CD4-positive, alpha-beta T cell (primary cell): Measurements from ENCODE around the gene SPINK1. TPM values are rescaled to one million over a fixed set of nuclear protein-coding genes. Genes with fewer than 3 reads are reported as not detected.
"Not testable (repeated sequence)": the region's sequence is repeated elsewhere in the genome, so short reads cannot be mapped to it uniquely, and the experiment has no call there.

ENCODE experiments used
- ATAC-seq: fragments of 200-7000 bp; cut with Tn5 transposase; one replicate; pipeline ENCODE4 v1.10.0; 2022; ENCODE audit warnings: mild to moderate bottlenecking; ENCODE audit not compliant: poor library complexity
- CTCF ChIA-PET: fragments of 350-600 bp; sonication (Branson Sonifier 250); formaldehyde crosslinking; loops from one replicate; lab custom pipeline; 2021; ENCODE audit warnings: antibody characterized with exemption, inconsistent platforms; lab: Charles Lee
- POLR2A ChIA-PET: fragments of 350-600 bp; sonication (Branson Sonifier 250); formaldehyde crosslinking; loops from one replicate; lab custom pipeline; 2021; ENCODE audit warnings: antibody characterized with exemption, inconsistent platforms; lab: Charles Lee
- DNase-seq, 14 experiments: peaks; one replicate each; pipeline ENCODE4 v3.0.0-alpha.2; 2013 to 2020; ENCODE audit warnings: mixed read lengths in 2 of 14
- H3K27ac ChIP-seq, 2 donors: one replicate each; pipeline versions ENCODE4 v1.5.1 to v1.7.0; 2013; ENCODE audit warnings: low read length in 2 of 2, low read depth in 1 of 2, mild to moderate bottlenecking in 1 of 2
- H3K27me3 ChIP-seq, 2 experiments: 1 replicate in 1 of 2; 2 replicates in 1 of 2; pipeline versions ENCODE4 v1.6.1 to v1.7.0; 2013; ENCODE audit warnings: low read length in 2 of 2, control low read depth in 1 of 2, mild to moderate bottlenecking in 1 of 2, moderate library complexity in 1 of 2; ENCODE audit not compliant: insufficient read depth in 2 of 2, control insufficient read depth in 1 of 2
- H3K36me3 ChIP-seq: one replicate; pipeline ENCODE4 v1.6.1; 2013; ENCODE audit warnings: low read length, control low read depth; ENCODE audit not compliant: insufficient read depth
- H3K4me1 ChIP-seq: one replicate; pipeline ENCODE4 v1.6.1; 2013; ENCODE audit warnings: low read length, control low read depth; ENCODE audit not compliant: insufficient read depth
- H3K4me3 ChIP-seq: one replicate; pipeline ENCODE4 v1.5.1; 2013; ENCODE audit warnings: mild to moderate bottlenecking, low read length, moderate library complexity
- H3K9me3 ChIP-seq, 2 experiments: 1 replicate in 1 of 2; 2 replicates in 1 of 2; pipeline versions ENCODE4 v1.6.1 to v1.7.0; 2013; ENCODE audit warnings: low read length in 2 of 2, mild to moderate bottlenecking in 2 of 2, control low read depth in 1 of 2, moderate library complexity in 1 of 2; ENCODE audit not compliant: control insufficient read depth in 1 of 2, insufficient read depth in 1 of 2
- H3K27ac Mint-ChIP-seq: one replicate; pipeline ENCODE4 v1.8.0; 2020; ENCODE audit warnings: mixed read lengths
- H3K27me3 Mint-ChIP-seq: one replicate; pipeline ENCODE4 v1.8.0; 2021; ENCODE audit warnings: mixed read lengths
- H3K36me3 Mint-ChIP-seq: one replicate; pipeline ENCODE4 v1.8.0; 2021; ENCODE audit warnings: low read depth, mixed read lengths
- H3K4me1 Mint-ChIP-seq: one replicate; pipeline ENCODE4 v1.8.0; 2021; ENCODE audit warnings: low read depth, mixed read lengths
- H3K4me3 Mint-ChIP-seq: one replicate; pipeline ENCODE4 v1.8.0; 2020; ENCODE audit warnings: mild to moderate bottlenecking, mixed read lengths
- H3K9me3 Mint-ChIP-seq: one replicate; pipeline ENCODE4 v1.8.0; 2020; ENCODE audit warnings: mixed read lengths
- CTCF ChIP-seq: fragments of 200-600 bp; IDR thresholded peaks from one replicate; pipeline ENCODE4 v1.8.0; 2022; ENCODE audit warnings: antibody characterized with exemption, mild to moderate bottlenecking
- intact Hi-C, 2 experiments: fragments of 100-400 bp; cut with DNase I in 1 of 2; cut with micrococcal nuclease in 1 of 2; formaldehyde crosslinking; loops; one replicate each; pipeline versions ENCODE4 v1.15.1 to v1.9.0; 2023 to 2025; cut with DNase I, micrococcal nuclease
- total RNA-seq, 174 experiments: library from RNA in 2 of 174; stranded (reverse) in 2 of 174; gene quantifications; one replicate each; pipeline ENCODE4 v1.2.3 and lab custom pipeline; 2021 to 2026

Gene SPINK1
- total RNA-seq, 2 experiments from 2014 or later = not detected

GRCh38 chr5:147835386-147835798, 3.9 kb upstream of the SPINK1 start:
- ATAC-seq = no peak
- H3K36me3 Mint-ChIP-seq = no peaks in the 10 kb centered on the region
- peaks cover 0 to 3% of the 10 kb centered on the region in 2 experiments for H3K27me3 ChIP-seq
- intact Hi-C loops = no loop called here
- no peaks in the 10 kb centered on the region for H3K4me1 Mint-ChIP-seq
- no peak overlapping the region for H3K27ac Mint-ChIP-seq
- H3K4me3 ChIP-seq = no peak overlapping the region
- TF ChIP-seq CTCF = no peak
- H3K27me3 Mint-ChIP-seq = no peaks in the 10 kb centered on the region
- no peaks in the 10 kb centered on the region for H3K9me3 Mint-ChIP-seq
- no peak overlapping the region for H3K27ac ChIP-seq
- POLR2A ChIA-PET = no interaction called here
- no peaks in the 10 kb centered on the region for H3K36me3 ChIP-seq
- no peaks in the 10 kb centered on the region for H3K9me3 ChIP-seq
- H3K4me1 ChIP-seq = no peaks in the 10 kb centered on the region
- no peak for DNase-seq
- no peak overlapping the region for H3K4me3 Mint-ChIP-seq
- CTCF ChIA-PET = no interaction called here

- Mint-ChIP-seq H3K27me3 (peaks cover 5% of the 10 kb centered on the region), H3K27ac (no peak overlapping the region), H3K4me3 (no peak overlapping the region), H3K36me3 (no peaks in the 10 kb centered on the region), H3K4me1 (no peaks in the 10 kb centered on the region), H3K9me3 (no peaks in the 10 kb centered on the region)
- intact Hi-C loops = no loop called here
- ATAC-seq = no peak
- H3K36me3 ChIP-seq = no peaks in the 10 kb centered on the region
- ChIA-PET CTCF (no interaction called here), POLR2A (no interaction called here)
- no peak overlapping the region for H3K4me3 ChIP-seq
- no peaks in the 10 kb centered on the region for H3K9me3 ChIP-seq
- no peak for TF ChIP-seq CTCF
- no peak overlapping the region for H3K27ac ChIP-seq
- peaks cover 0 to 3% of the 10 kb centered on the region in 2 experiments for H3K27me3 ChIP-seq
- no peak for DNase-seq
- H3K4me1 ChIP-seq = no peaks in the 10 kb centered on the region
These were observed 1.1 kb upstream of the SPINK1 start for GRCh38 chr5:147832541-147832940.

- Histone ChIP-seq H3K27ac (no peak overlapping the region), H3K27me3 (no peaks in the 10 kb centered on the region), H3K4me3 (no peak overlapping the region), H3K9me3 (no peaks in the 10 kb centered on the region), H3K4me1 (no peaks in the 10 kb centered on the region), H3K36me3 (no peaks in the 10 kb centered on the region)
- CTCF ChIA-PET = no interaction called here
- Mint-ChIP-seq H3K4me1 (no peaks in the 10 kb centered on the region), H3K9me3 (no peaks in the 10 kb centered on the region), H3K27me3 (peaks cover 6% of the 10 kb centered on the region), H3K27ac (no peak overlapping the region), H3K36me3 (no peaks in the 10 kb centered on the region), H3K4me3 (no peak overlapping the region)
- no peak for TF ChIP-seq CTCF
- no peak for ATAC-seq
- intact Hi-C loops = no loop called here
- DNase-seq = no peak
- POLR2A ChIA-PET = no interaction called here
These were observed 1.4 kb downstream of the SPINK1 start for GRCh38 chr5:147830035-147830434.

GRCh38 chr5:147827017-147827416, 4.5 kb downstream of the SPINK1 start:
- H3K36me3 ChIP-seq, H3K4me3 Mint-ChIP-seq, H3K36me3 Mint-ChIP-seq, intact Hi-C loops, DNase-seq, H3K27ac ChIP-seq, H3K4me3 ChIP-seq, H3K4me1 Mint-ChIP-seq, POLR2A ChIA-PET, H3K4me1 ChIP-seq, ATAC-seq, H3K27ac Mint-ChIP-seq, H3K27me3 ChIP-seq, H3K9me3 Mint-ChIP-seq, H3K9me3 ChIP-seq, H3K27me3 Mint-ChIP-seq: not testable (repeated sequence)
- CTCF ChIA-PET = interaction anchor here (1.5 kb wide), 1 partner anchor 199 kb away, joined by 5 read pairs; no protein-coding TSS in a partner anchor
